ENCODE results near the gene MICAL3. TPM values are rescaled to one million over a fixed set of nuclear protein-coding genes. Genes with fewer than 3 reads are reported as not detected.
A peak's percentile ranks its signal among the peaks of the same experiment; 100 is the strongest.

The MICAL3 gene
- total and polyA plus RNA-seq, 5 donors, result 30.4 to 105 (median 72.5) TPM

DNA sequence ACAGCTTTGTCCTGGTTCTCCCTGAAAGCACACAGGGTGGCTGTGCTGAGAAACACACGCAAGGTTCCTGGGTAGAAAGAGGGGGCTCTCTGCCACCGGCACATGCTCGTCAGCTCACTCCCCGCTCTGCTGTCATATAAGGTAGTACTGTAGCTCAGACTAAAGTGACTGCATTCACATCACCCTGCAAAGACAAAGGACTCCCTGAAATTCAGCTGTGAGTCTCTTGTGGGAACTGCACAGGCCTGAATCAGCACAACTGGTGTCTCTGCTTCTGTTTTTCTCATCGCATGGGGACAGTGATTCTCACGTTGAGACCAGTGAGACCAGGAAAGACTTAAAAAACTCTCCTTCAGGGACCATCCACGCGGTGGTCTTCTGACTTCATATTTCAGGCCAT lies 126.0 kb downstream of the MICAL3 start:
- intact Hi-C loops (cut with DNase I), result loop anchor here in 1 of 4 donors (10.0 kb wide), 2 partner anchors 64 to 106 kb away; no protein-coding TSS in a partner anchor
- H3K27ac ChIP-seq (ENCODE audit: low read length), result no peak overlapping the region
- 87% methylated on average over 8 of the region's 8 CpGs for WGBS
- H3K4me1 ChIP-seq (ENCODE audit: control insufficient read depth, insufficient read depth, low read length), result peaks cover 3% of the 10 kb centered on the region
- ATAC-seq (no peak), DNase-seq (no peak)
- no peaks in the 10 kb centered on the region for H3K27me3 ChIP-seq (ENCODE audit: control insufficient read depth, insufficient read depth)
- no peak overlapping the region for H3K4me3 ChIP-seq (ENCODE audit: low read length)
- no peaks in the 10 kb centered on the region for H3K9me3 ChIP-seq (ENCODE audit: control insufficient read depth, low read length)

DNA sequence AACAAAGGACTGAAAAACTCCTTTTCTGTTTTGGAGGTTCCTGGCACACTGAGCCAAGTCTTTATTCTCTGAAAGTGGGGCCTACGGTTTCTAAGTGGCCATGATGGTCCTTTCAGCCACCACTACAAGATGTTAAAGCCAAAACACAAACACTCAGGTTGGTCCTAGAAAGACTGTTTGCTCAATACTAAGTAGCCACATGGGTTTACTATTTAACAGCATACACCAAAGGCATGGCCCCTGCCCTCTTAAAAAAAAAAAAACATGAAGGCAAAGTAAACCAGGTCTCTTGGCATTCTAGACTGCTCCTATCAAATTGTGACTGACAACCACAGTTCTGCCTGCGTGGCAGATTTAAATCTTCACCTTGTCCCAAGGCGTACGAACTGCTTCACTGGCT lies 126.5 kb downstream of the MICAL3 start:
- H3K27me3 ChIP-seq (ENCODE audit: control insufficient read depth, insufficient read depth), result no peaks in the 10 kb centered on the region
- 77% methylated on average over 4 of the region's 4 CpGs for WGBS
- ATAC-seq (no peak), DNase-seq (no peak)
- no peaks in the 10 kb centered on the region for H3K4me1 ChIP-seq (ENCODE audit: control insufficient read depth, insufficient read depth, low read length)
- H3K4me3 ChIP-seq (ENCODE audit: low read length), result no peak overlapping the region
- H3K27ac ChIP-seq (ENCODE audit: low read length), result peak overlapping the region; percentile 22
- intact Hi-C loops (cut with DNase I), result loop anchor here in 1 of 4 donors (10.0 kb wide), 2 partner anchors 63 to 107 kb away; no protein-coding TSS in a partner anchor
- no peaks in the 10 kb centered on the region for H3K9me3 ChIP-seq (ENCODE audit: control insufficient read depth, low read length)

DNA sequence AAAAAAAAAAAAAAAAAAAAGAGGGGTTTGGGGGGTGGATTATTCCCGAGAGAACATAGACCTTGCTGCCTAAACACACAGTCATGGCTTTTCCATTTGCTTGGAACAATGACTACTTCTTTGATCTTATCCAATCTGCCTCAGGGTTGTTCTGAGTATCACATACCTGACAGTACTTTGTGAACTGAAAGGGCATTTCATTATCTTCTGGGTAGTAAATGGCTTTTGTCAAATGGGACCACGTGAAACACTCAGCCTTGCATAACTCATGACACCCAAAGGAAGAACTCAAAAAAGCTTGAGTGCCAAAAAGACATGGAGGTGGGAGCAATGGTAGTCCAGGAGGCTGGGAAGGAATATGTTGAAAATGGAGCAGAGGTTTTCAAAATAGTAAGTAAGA lies 126.9 kb downstream of the MICAL3 start:
- no peak overlapping the region for H3K4me3 ChIP-seq (ENCODE audit: low read length)
- WGBS, result 63% methylated on average over 2 of the region's 2 CpGs
- no peaks in the 10 kb centered on the region for H3K4me1 ChIP-seq (ENCODE audit: control insufficient read depth, insufficient read depth, low read length)
- H3K27me3 ChIP-seq (ENCODE audit: control insufficient read depth, insufficient read depth), result no peaks in the 10 kb centered on the region
- intact Hi-C loops (cut with DNase I), result loop anchor here in 1 of 4 donors (10.0 kb wide), 2 partner anchors 63 to 107 kb away; no protein-coding TSS in a partner anchor
- no peaks in the 10 kb centered on the region for H3K9me3 ChIP-seq (ENCODE audit: control insufficient read depth, low read length)
- ATAC-seq (no peak), DNase-seq (no peak)
- H3K27ac ChIP-seq (ENCODE audit: low read length), result no peak overlapping the region

DNA sequence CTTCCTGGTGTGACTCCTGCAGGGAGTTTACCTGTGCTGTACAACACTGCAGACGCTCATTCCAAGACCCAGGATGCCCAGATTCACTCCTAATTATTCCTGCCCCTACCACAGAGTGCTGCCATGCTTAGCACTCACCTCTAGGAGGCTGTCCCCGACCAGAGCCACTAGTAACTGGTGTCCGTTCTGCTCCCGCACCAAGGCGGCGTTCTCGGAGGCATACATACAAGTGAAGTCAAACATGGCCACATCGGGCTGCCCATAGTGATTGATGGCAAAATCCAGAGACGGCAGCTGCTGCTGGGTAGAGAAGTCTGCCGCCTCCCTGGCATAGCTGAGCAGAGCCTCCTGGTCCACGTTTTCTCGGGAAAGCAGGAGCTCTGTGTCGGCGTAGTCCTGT lies 127.8 kb downstream of the MICAL3 start:
- intact Hi-C loops (cut with DNase I), result loop anchor here in 1 of 4 donors (10.0 kb wide), 2 partner anchors 62 to 108 kb away; no protein-coding TSS in a partner anchor
- Histone ChIP-seq H3K4me1 (ENCODE audit: control insufficient read depth, insufficient read depth, low read length) (no peaks in the 10 kb centered on the region), H3K4me3 (ENCODE audit: low read length) (no peak overlapping the region), H3K27me3 (ENCODE audit: control insufficient read depth, insufficient read depth) (no peaks in the 10 kb centered on the region), H3K9me3 (ENCODE audit: control insufficient read depth, low read length) (no peaks in the 10 kb centered on the region), H3K27ac (ENCODE audit: low read length) (peak overlapping the region; percentile 45)
- WGBS, result 71% methylated on average over 14 of the region's 14 CpGs
- peak; percentile 52 to 61 for ATAC-seq
- DNase-seq, result peak in 2 of 3 donors; percentile 68

DNA sequence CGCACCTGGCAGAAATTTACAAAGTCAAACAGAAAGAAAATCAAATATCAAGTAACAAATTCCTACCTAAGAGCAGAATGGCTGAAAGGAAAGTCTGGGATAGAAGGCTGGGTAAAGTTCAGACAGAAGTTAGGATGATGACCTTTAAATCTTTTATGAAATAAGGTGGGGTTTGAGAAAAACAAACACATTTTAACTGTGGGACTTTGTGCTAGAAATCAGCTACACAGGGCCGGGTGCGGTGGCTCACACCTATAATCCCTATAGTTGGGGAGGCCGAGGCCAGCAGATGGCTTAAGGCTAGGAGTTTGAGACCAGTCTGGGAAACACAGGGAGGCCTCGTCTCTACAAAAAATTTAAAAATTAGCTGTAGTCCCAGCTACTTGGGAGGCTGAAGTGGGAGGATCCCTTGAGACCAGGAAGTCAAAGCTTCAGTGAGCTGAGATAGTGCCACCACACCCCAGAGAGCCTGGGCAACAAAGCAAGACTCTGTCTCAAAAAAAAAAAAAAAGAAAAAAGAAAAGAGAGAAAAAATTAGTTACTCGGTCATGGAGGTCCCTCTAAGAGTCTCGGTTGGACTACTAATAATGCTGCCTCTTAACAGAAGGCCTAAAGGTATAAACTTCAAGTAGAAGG lies 130.3 kb downstream of the MICAL3 start:
- 85% methylated on average over 7 of the region's 7 CpGs for WGBS
- DNase-seq (no peak), ATAC-seq (no peak)
- no peaks in the 10 kb centered on the region for H3K9me3 ChIP-seq (ENCODE audit: control insufficient read depth, low read length)
- no peaks in the 10 kb centered on the region for H3K27me3 ChIP-seq (ENCODE audit: control insufficient read depth, insufficient read depth)
- H3K4me3 ChIP-seq (ENCODE audit: low read length), result no peak overlapping the region
- intact Hi-C loops (cut with DNase I), result loop anchor here in 3 of 4 donors (5.0 to 10.0 kb wide), 3 partner anchors 59 to 111 kb away; no protein-coding TSS in a partner anchor
- no peaks in the 10 kb centered on the region for H3K4me1 ChIP-seq (ENCODE audit: control insufficient read depth, insufficient read depth, low read length)
- no peak overlapping the region for H3K27ac ChIP-seq (ENCODE audit: low read length)

DNA sequence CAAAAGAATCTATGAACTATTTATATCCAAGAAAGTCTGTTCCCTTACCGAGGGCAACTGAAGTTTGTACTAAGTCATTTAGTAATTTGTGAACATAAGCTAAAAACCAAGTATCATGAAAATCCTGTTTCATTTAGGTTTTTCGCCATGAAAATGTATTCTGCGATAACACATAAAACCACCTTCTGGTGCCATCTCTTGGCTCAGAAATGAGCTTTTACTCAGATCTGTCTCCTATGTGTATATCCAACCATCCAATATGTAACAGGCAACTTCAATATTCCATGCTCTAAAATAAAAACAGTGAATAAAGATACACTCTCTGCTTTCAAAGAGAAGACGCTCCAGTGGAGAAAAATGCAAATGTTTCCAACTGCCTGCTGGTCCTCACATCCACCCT lies 132.0 kb downstream of the MICAL3 start:
- H3K4me3 ChIP-seq (ENCODE audit: low read length), result no peak overlapping the region
- WGBS, result 85% methylated on average over 4 of the region's 4 CpGs
- no peak overlapping the region for H3K27ac ChIP-seq (ENCODE audit: low read length)
- H3K27me3 ChIP-seq (ENCODE audit: control insufficient read depth, insufficient read depth), result no peaks in the 10 kb centered on the region
- intact Hi-C loops (cut with DNase I), result loop anchor here in 3 of 4 donors (5.0 to 10.0 kb wide), 3 partner anchors 58 to 112 kb away; no protein-coding TSS in a partner anchor
- no peaks in the 10 kb centered on the region for H3K4me1 ChIP-seq (ENCODE audit: control insufficient read depth, insufficient read depth, low read length)
- DNase-seq (no peak), ATAC-seq (no peak)
- no peaks in the 10 kb centered on the region for H3K9me3 ChIP-seq (ENCODE audit: control insufficient read depth, low read length)

DNA sequence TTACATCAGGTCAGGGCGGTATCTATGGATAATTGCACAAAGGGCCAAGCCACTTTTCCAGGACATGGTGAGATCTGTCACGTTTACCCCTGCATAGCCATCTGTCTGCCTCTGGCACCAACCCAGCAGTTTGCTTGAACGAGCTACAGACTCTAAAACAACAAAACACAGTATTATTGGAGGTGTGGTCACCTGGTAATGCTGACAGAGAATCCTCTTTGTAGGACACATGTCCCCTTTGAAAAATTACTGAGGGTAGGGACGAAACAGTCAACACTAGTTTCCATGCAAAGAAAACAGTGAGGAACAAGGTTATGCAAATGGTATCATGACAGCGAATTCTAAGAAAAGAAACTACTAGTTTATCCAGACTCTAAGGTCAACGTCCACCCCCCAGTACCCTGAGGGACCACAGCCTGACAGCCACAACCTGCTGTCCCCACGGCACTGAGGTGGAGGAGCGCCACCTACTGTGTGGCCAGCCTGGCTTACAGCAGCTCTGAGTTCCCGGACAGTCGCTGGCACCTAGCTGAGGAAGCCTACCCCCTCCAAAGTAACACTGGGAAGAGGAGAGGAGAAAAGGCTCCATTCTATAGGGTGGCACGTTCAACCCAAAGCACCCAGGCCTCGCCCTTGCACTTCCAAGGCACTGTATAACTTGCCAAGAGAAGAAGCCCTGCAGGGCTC lies 132.7 kb downstream of the MICAL3 start:
- 45% methylated on average over 12 of the region's 12 CpGs for WGBS
- no peaks in the 10 kb centered on the region for H3K27me3 ChIP-seq (ENCODE audit: control insufficient read depth, insufficient read depth)
- peak; percentile 45 to 84 (median 80) for DNase-seq
- intact Hi-C loops (cut with DNase I), result loop anchor here (2.0 to 10.0 kb wide), 4 partner anchors 57 to 113 kb away; no protein-coding TSS in a partner anchor
- H3K27ac ChIP-seq (ENCODE audit: low read length), result peak overlapping the region; percentile 82
- no peak overlapping the region for H3K4me3 ChIP-seq (ENCODE audit: low read length)
- peak; percentile 61 to 79 for ATAC-seq
- H3K9me3 ChIP-seq (ENCODE audit: control insufficient read depth, low read length), result no peaks in the 10 kb centered on the region
- no peaks in the 10 kb centered on the region for H3K4me1 ChIP-seq (ENCODE audit: control insufficient read depth, insufficient read depth, low read length)

DNA sequence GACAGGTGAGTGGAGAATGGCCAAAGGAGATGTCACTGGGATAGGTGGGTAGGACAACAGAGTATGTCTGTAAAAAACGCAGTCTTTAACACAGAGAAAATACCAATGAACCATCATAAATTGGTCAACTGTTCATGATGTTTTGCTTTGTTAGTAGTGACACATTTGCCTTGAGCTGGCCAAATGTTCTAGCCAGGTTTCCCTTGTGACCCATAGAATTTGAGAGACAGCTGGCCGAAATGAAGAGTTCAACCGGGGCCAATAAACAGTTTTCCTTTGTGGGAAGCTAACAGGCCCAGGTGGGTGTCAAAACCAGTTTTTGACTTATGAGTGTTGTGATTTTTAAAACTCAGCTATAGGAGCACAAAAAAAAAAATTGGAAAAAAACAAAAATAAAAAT lies 133.5 kb downstream of the MICAL3 start:
- H3K27me3 ChIP-seq (ENCODE audit: control insufficient read depth, insufficient read depth), result no peaks in the 10 kb centered on the region
- no peak overlapping the region for H3K4me3 ChIP-seq (ENCODE audit: low read length)
- no peaks in the 10 kb centered on the region for H3K4me1 ChIP-seq (ENCODE audit: control insufficient read depth, insufficient read depth, low read length)
- no peaks in the 10 kb centered on the region for H3K9me3 ChIP-seq (ENCODE audit: control insufficient read depth, low read length)
- intact Hi-C loops (cut with DNase I), result loop anchor here (2.0 to 10.0 kb wide), 4 partner anchors 56 to 114 kb away; no protein-coding TSS in a partner anchor
- WGBS, result 61% methylated on average over 3 of the region's 3 CpGs
- DNase-seq (no peak), ATAC-seq (no peak)
- peak overlapping the region; percentile 63 for H3K27ac ChIP-seq (ENCODE audit: low read length)

DNA sequence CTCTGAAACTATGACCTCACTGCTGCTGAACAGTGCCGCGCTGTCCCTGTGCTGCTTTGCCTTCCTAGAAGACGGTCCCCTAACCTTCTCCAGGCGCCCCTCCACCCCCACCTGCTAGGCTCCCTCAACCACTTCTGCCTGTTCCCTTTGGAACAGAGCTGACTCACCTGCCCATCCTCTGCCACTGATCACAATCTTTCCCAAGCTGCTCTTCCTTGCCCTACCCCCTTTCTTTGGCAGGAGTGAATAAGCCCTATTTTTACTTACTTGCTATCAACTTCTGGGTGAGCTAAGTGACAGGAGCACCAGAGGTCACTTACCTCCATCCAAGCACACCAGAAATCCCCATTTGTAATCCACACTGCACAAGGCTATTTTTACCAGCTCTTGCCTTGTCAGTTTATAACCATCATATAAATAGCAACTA lies 134.1 kb downstream of the MICAL3 start:
- peak in 1 of 3 donors; percentile 24 for DNase-seq
- peak; percentile 63 to 76 for ATAC-seq

DNA sequence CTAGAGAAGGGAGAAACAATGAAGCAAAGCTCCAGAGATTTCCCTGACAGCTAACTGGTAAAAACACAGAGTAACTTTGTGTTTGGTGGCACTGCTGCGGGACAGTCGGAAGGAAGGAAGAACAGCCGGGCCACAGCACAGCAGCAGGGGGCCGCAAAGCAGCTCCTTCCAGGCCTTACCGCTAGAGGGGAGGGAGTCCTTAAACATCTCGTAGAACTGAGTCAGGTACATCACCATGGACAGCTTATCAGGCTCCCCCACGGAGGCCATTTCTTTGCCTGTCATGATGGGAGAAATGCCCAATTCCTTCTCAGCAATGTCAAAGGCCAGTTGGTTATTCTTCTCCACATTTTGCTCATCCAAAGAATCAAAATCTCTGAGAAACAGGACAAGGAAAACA lies 135.5 kb downstream of the MICAL3 start:
- Histone ChIP-seq H3K4me1 (ENCODE audit: control insufficient read depth, insufficient read depth, low read length) (no peaks in the 10 kb centered on the region), H3K4me3 (ENCODE audit: low read length) (no peak overlapping the region), H3K9me3 (ENCODE audit: control insufficient read depth, low read length) (no peaks in the 10 kb centered on the region), H3K27ac (ENCODE audit: low read length) (no peak overlapping the region), H3K27me3 (ENCODE audit: control insufficient read depth, insufficient read depth) (no peaks in the 10 kb centered on the region)
- 50% methylated on average over 7 of the region's 7 CpGs for WGBS
- intact Hi-C loops (cut with DNase I), result no loop called here
- DNase-seq (peak in 1 of 3 donors; percentile 37), ATAC-seq (no peak)

More for the DNA sequence above, 134.1 kb downstream of the MICAL3 start:
- Histone ChIP-seq H3K4me3 (ENCODE audit: low read length) (no peak overlapping the region), H3K27ac (ENCODE audit: low read length) (peak overlapping the region; percentile 80), H3K9me3 (ENCODE audit: control insufficient read depth, low read length) (no peaks in the 10 kb centered on the region), H3K27me3 (ENCODE audit: control insufficient read depth, insufficient read depth) (no peaks in the 10 kb centered on the region), H3K4me1 (ENCODE audit: control insufficient read depth, insufficient read depth, low read length) (no peaks in the 10 kb centered on the region)
- intact Hi-C loops (cut with DNase I), result loop anchor here (2.0 to 10.0 kb wide), 4 partner anchors 55 to 115 kb away; no protein-coding TSS in a partner anchor
- 76% methylated on average over 4 of the region's 4 CpGs for WGBS

DNA sequence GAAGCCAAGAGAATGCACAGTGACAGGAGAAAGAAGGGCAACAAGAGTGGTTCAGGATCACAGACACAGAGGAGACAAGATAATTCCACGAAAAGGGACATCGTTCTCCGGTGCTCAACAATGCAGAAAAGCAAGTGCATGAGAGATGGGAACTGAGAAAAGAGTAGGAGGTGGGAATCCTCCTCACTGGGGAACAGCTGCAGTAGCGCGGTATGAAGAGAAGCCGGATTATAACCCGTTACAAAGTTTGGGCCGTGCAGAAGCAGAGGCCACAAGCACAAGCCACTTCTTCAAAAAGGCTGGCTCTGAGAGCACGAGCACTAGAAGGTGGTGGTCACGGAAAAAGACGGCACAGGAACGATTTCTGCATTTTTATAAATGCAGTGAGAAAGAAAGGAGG lies 135.9 kb downstream of the MICAL3 start:
- H3K4me3 ChIP-seq (ENCODE audit: low read length), result no peak overlapping the region
- no peaks in the 10 kb centered on the region for H3K27me3 ChIP-seq (ENCODE audit: control insufficient read depth, insufficient read depth)
- intact Hi-C loops (cut with DNase I), result no loop called here
- peak overlapping the region; percentile 59 for H3K27ac ChIP-seq (ENCODE audit: low read length)
- no peaks in the 10 kb centered on the region for H3K4me1 ChIP-seq (ENCODE audit: control insufficient read depth, insufficient read depth, low read length)
- H3K9me3 ChIP-seq (ENCODE audit: control insufficient read depth, low read length), result no peaks in the 10 kb centered on the region
- WGBS, result 81% methylated on average over 12 of the region's 12 CpGs
- ATAC-seq (no peak), DNase-seq (no peak)

Data from right cardiac atrium (tissue), 5 donors.